Brain microvascular endothelial cell (primary cell): Measurements from ENCODE around the gene CLDN9.

ENCODE experiments used
- DNase-seq: peaks from one replicate; pipeline ENCODE4 v3.0.0-alpha.2; 2020
- H3K27ac ChIP-seq: fragments of 250-450 bp; sonication (Bioruptor Pico); 2 replicates; pipeline ENCODE4 v1.5.1; 2020; ENCODE audit warnings: mild to moderate bottlenecking, moderate library complexity
- H3K27me3 ChIP-seq: fragments of 250-450 bp; sonication (Bioruptor Pico); replicated peaks from 2 replicates; pipeline ENCODE4 v1.5.1; 2020; ENCODE audit warnings: mild to moderate bottlenecking
- H3K36me3 ChIP-seq: fragments of 250-450 bp; sonication (Bioruptor Pico); replicated peaks from 2 replicates; pipeline ENCODE4 v1.5.1; 2020; ENCODE audit warnings: mild to moderate bottlenecking
- H3K4me3 ChIP-seq: 2 replicates; pipeline ENCODE4 v1.5.1; 2011; ENCODE audit warnings: low read depth, mild to moderate bottlenecking, control low read depth, low read length, moderate library complexity
- CTCF ChIP-seq: IDR thresholded peaks from 2 replicates; pipeline ENCODE4 v1.5.1; 2011; ENCODE audit warnings: low read depth, mild to moderate bottlenecking, moderate library complexity, low read length, control low read depth, inconsistent platforms; ENCODE audit errors: missing control alignments
- in situ Hi-C: cut with HindIII; loops from 2 replicates; pipeline ENCODE4 v1.10.0; 2017; ENCODE audit warnings: low sequenced_read_pairs, low pct_ligation_motif_present

The CLDN9 gene

GRCh38 chr16:3012246-3012645 is 477 bp upstream of the CLDN9 start:
- Histone ChIP-seq H3K27me3 (peaks cover 53% of the 10 kb centered on the region), H3K4me3 (no peak overlapping the region), H3K36me3 (no peaks in the 10 kb centered on the region), H3K27ac (no peak overlapping the region)
- in situ Hi-C loops = no loop called here
- DNase-seq = no peak
- no peak for TF ChIP-seq CTCF

- peak; percentile 10 for TF ChIP-seq CTCF
- H3K27ac ChIP-seq = no peak overlapping the region
- in situ Hi-C loops = no loop called here
Observed at GRCh38 chr16:3013491-3013951, 798 bp downstream of the CLDN9 start.

DNA sequence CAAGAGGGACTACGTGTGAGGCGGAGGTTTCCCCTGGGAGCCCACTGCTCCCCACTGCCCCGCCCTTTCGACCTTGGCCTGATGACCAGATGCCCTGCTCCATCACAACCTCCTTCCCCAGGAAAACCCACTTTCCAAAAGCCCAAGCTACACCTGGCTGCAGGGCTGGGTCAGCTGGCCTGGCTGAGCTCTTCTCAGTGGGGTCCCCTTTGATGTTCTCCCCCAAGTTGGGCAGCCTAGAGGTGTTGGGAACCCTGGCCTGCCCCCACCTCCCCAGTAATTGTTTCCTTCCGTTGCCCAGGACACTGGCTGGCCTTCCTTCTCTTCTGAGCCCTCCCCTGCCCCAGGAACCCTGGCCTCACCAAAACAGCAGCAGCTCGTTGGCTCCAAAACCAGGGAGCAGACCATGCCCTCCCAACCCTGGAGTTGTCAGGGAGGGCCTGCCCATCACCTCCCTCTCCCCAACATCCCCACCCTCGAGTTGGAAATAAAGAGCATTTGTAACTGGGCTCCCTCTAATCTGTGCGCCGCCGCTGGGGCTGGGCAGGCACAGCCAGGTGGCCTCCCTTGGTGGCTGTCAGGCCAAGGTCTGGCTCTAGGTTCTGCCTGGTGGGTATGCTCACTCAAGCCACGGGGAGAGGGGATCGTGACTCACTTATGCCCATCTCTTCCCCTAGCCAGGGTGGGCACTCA is 1.4 kb downstream of the CLDN9 start:
- no peak for TF ChIP-seq CTCF
- no peak for DNase-seq
- H3K4me3 ChIP-seq = no peak overlapping the region
- no peak overlapping the region for H3K27ac ChIP-seq
- no peaks in the 10 kb centered on the region for H3K36me3 ChIP-seq
- peaks cover 36% of the 10 kb centered on the region for H3K27me3 ChIP-seq
- in situ Hi-C loops = no loop called here

More at GRCh38 chr16:3013491-3013951, 798 bp downstream of the CLDN9 start:
- DNase-seq = no peak
- Histone ChIP-seq H3K4me3 (no peak overlapping the region), H3K27me3 (peaks cover 42% of the 10 kb centered on the region), H3K36me3 (no peaks in the 10 kb centered on the region)

DNA sequence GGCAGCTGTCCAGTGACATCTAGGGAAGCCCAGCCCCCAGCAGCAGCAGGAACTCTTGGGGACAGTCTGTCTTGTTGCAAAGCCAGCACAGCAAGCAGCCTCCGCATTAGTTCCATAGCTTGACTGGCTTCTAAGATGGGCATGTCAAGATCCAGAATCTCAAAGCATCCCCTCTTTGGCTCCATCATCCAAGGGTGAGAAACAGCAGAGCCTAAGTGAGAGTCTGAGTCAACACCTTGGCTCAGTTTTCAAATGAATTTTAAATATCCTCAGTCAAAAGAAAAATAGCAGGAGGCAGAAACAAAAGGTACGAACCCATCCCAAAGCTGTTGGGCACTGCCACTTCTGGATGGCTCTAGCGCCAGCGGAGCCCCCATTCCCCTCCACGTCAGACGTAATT is 2.2 kb downstream of the CLDN9 start:
- no peak for DNase-seq
- H3K27ac ChIP-seq = no peak overlapping the region
- H3K27me3 ChIP-seq = peaks cover 33% of the 10 kb centered on the region
- no peaks in the 10 kb centered on the region for H3K36me3 ChIP-seq
- in situ Hi-C loops = no loop called here
- H3K4me3 ChIP-seq = no peak overlapping the region
- no peak for TF ChIP-seq CTCF

DNA sequence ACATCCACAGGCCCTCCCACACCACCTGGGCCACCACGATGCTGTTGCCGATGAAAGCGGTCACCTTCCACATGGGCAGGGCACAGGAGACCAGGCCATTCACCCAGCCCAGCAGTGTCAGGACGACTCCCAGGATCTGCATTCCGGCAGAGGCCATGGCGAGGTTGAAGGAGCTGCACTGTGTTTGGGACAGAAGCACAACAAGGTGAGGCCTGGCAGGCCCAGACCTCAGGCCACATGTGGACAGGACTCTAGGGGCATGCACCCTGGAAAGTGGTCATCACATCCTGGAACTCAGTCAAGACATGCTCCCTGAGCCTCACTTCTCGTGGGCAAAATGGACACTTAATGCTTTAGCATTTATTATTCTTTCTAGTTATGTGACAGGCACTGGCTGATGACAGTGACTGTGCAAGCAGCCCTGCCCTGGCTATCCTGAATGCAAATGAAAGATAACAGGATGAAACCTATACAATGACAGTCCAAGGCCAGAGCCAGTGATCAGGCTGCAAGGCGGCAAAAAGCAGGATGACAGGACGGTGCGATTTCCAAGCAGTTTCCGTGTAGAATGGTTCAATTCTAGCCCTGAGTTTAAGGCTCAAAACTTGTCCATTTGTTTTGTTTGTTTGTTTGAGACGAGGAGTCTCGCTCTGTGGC is 3.3 kb downstream of the CLDN9 start:
- no peak for TF ChIP-seq CTCF
- no peak overlapping the region for H3K4me3 ChIP-seq
- no peaks in the 10 kb centered on the region for H3K36me3 ChIP-seq
- in situ Hi-C loops = no loop called here
- no peak overlapping the region for H3K27ac ChIP-seq
- no peak for DNase-seq
- peaks cover 32% of the 10 kb centered on the region for H3K27me3 ChIP-seq
